ENCODE measurements around the gene IGFBP2. TPM values are rescaled to one million over a fixed set of nuclear protein-coding genes. Genes with fewer than 3 reads are reported as not detected.

IGFBP2 gene
- total and polyA plus RNA-seq, 9 donors: 136 to 277 (median 195) TPM

Other genes with a start within 250 kb of the IGFBP2 start
- gene SMARCAL1, start 220.9 kb upstream of the IGFBP2 start, total RNA-seq: 9.0 TPM
- gene SMARCAL1, start 220.9 kb upstream of the IGFBP2 start, polyA plus RNA-seq (ENCODE audit: insufficient read depth in 1 of 8, insufficient read length in 8 of 8, low replicate concordance in 1 of 8): 10 to 100 TPM; 17.8 to 22.7 (median 20.9) TPM
- gene RPL37A, start 134.6 kb upstream of the IGFBP2 start, total RNA-seq: 12,065 TPM
- 1,000 to 10,000 TPM; 3,793 to 4,976 (median 4,655) TPM for gene RPL37A, start 134.6 kb upstream of the IGFBP2 start, polyA plus RNA-seq (ENCODE audit: insufficient read depth in 1 of 8, insufficient read length in 8 of 8, low replicate concordance in 1 of 8)
- gene IGFBP5, start 62.1 kb downstream of the IGFBP2 start, total RNA-seq: 461 TPM
- 100 to 1,000 TPM; 385 to 666 (median 465) TPM for gene IGFBP5, start 62.1 kb downstream of the IGFBP2 start, polyA plus RNA-seq (ENCODE audit: insufficient read depth in 1 of 8, insufficient read length in 8 of 8, low replicate concordance in 1 of 8)
- 0.31 TPM for gene TNP1, start 226.6 kb downstream of the IGFBP2 start, total RNA-seq
- 1 to 10 TPM in 1 of 8 donors, under 1 TPM in 2, not detected in 5; 0.27 to 1.2 (median 0.63) TPM for gene TNP1, start 226.6 kb downstream of the IGFBP2 start, polyA plus RNA-seq (ENCODE audit: insufficient read depth in 1 of 8, insufficient read length in 8 of 8, low replicate concordance in 1 of 8)

Measured in muscle of leg (tissue), 9 donors.